B cell (primary cell): ENCODE data around the gene EZH2.

Experiments
- CTCF ChIP-seq: fragments of 200-600 bp; IDR thresholded peaks from one replicate; pipeline ENCODE4 v1.8.0; 2022; ENCODE audit warnings: antibody characterized with exemption, mild to moderate bottlenecking
- EZH2 ChIP-seq: IDR thresholded peaks from 2 replicates; pipeline ENCODE4 v1.6.1; 2012; ENCODE audit warnings: borderline replicate concordance, low read depth, mild to moderate bottlenecking, moderate library complexity, low read length; ENCODE audit not compliant: insufficient read depth, poor library complexity, severe bottlenecking

GRCh38 chr7:148856891-148857290, 27.2 kb downstream of the EZH2 start:
- TF ChIP-seq CTCF (no peak), EZH2 (no peak)
